Body of pancreas (tissue), 4 donors: ENCODE measurements around the gene SNX30. TPM values are rescaled to one million over a fixed set of nuclear protein-coding genes. Genes with fewer than 3 reads are reported as not detected.

Experiments
- ATAC-seq: fragments of 150-250 bp; one replicate; pipeline ENCODE4 v1.9.1; 2016
- DNase-seq, 4 donors: peaks; one replicate each; pipeline ENCODE4 v3.0.0-alpha.2; 2019
- H3K27ac ChIP-seq, 4 donors: fragments of 200-600 bp; sonication (generic); 1 replicate in 3 of 4; 2 replicates in 1 of 4; pipeline versions ENCODE4 v1.5.1 to v1.6.1; 2016 to 2019; ENCODE audit warnings: mild to moderate bottlenecking in 1 of 4, mixed read lengths in 1 of 4, moderate library complexity in 1 of 4
- H3K27me3 ChIP-seq, 2 donors: fragments of 200-600 bp; sonication (generic); one replicate each; pipeline ENCODE4 v1.6.0; 2016; ENCODE audit warnings: mild to moderate bottlenecking in 1 of 2
- H3K36me3 ChIP-seq, 2 donors: fragments of 200-600 bp; sonication (generic); replicated peaks in 1 of 2; 2 replicates each; pipeline ENCODE4 v1.5.1; 2016; ENCODE audit warnings: low read depth in 2 of 2; ENCODE audit not compliant: insufficient read depth in 1 of 2
- H3K4me1 ChIP-seq: fragments of 200-600 bp; sonication (generic); one replicate; pipeline ENCODE4 v1.6.0; 2016
- H3K4me3 ChIP-seq, 2 donors: fragments of 200-600 bp; sonication (generic); 1 replicate in 1 of 2; 2 replicates in 1 of 2; pipeline ENCODE4 v1.5.1; 2016 to 2019
- H3K9me3 ChIP-seq, 3 donors: fragments of 200-600 bp; sonication (generic); 1 replicate in 2 of 3; 2 replicates in 1 of 3; pipeline ENCODE4 v1.5.1; 2016
- CTCF ChIP-seq, 7 experiments: fragments of 450-650 bp in 4 of 7; fragments of 200-600 bp in 3 of 7; sonication (generic) in 3 of 7; IDR thresholded peaks; one replicate each; pipeline ENCODE4 v1.5.1; 2016 to 2019; ENCODE audit warnings: antibody characterized with exemption in 7 of 7
- POLR2A ChIP-seq, 3 donors: fragments of 450-650 bp; IDR thresholded peaks; one replicate each; pipeline ENCODE4 v1.6.1; 2016; ENCODE audit warnings: antibody characterized with exemption in 3 of 3, mild to moderate bottlenecking in 2 of 3
- WGBS, 2 donors: methylation state at CpG; one replicate each; pipeline ENCODE4 v1.1.5; 2017; 5-methylcytosine and 5-hydroxymethylcytosine counted together
- intact Hi-C: fragments of 100-400 bp; cut with DNase I; formaldehyde crosslinking; loops from one replicate; pipeline ENCODE4 v1.15.1; 2023
- total RNA-seq, 2 donors: library from RNA; depleted of rRNA; stranded (reverse); fragments of >200 nt; gene quantifications; one replicate each; pipeline ENCODE4 v1.1.0, GENCODE V29; 2016

Gene SNX30
- 1 to 10 TPM; 4.6 to 8.6 TPM for total RNA-seq

DNA sequence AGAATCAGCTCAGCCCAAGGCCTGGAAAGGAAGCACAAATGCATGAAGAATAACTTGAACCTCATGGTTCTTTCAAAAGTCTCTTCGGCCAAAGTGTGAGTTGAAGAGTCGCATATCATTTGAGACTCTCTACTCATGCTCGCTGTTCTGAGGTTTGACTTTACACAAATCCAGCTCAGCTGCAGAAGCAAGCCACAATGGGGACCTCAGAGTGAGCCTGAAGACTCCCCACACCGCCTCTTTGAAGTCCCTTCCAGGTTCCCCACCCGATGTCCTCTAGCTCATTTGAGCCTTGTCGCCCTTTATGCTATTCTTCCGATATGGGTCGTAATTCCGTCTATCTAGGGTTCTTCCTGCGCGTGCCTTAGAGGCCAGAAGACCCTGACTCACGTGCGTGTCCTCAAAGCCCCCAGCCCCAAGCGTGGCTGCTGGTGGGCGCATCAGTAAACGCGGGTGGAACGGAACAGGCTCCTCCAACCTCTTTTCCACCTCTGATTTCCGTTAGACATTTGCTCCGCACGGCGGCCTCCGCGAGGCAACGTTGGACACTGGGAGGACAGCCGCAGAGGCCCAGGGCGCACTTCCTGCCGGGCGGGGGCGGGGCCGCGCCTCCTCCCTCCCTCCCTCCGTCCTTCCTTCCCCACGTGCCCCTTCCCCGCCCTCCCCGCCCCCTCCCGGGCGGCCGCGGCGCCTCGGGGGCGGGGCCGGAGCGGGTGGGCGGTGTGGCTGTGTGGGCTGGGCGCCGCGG is at the start of gene SNX30:
SNX30 (plus strand) TSS at position 745 of the 748 bp plus-strand sequence. CDS start 242 bp downstream, outside the sequence.
- WGBS, 2 donors, result 6% methylated on average over 32 to 38 of the region's 49 CpGs
- Histone ChIP-seq H3K36me3 (no peaks in the 10 kb centered on the region), H3K4me3 (peak within 1 kb of the TSS; percentile 65 to 91), H3K27me3 (no peaks in the 10 kb centered on the region), H3K9me3 (no peaks in the 10 kb centered on the region), H3K27ac (peak within 1 kb of the TSS; percentile 51 to 88 (median 76)), H3K4me1 (peaks cover 33% of the 10 kb centered on the region)
- intact Hi-C loops, result no loop called here
- ATAC-seq, result peak; percentile 96
- DNase-seq, result peak; percentile 91 to 95 (median 94)
- TF ChIP-seq CTCF (IDR thresholded peaks at IDR 0.05) (peak in 2 of 7 experiments; percentile 23 to 27), POLR2A (IDR thresholded peaks at IDR 0.05) (peak; percentile 73 to 91 (median 90))

DNA sequence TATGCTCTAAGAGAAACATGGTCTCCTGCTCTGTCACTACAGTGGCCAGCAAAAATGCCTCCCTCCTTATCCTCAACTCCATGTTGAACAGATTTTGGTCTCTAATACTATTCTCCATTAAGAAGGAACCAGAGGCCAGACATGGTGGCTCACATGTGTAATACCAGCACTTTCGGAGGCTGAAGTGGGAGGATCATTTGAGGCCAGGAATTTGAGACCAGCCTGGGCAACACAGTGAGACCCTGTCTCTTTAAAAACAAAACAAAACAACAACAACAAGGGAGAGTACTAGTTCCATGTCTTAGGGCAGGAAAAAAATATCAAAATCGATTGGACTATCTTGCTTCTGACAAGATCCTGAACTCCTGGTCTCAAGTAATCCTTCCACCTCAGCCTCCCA is 47.3 kb upstream of the SNX30 start:
- TF ChIP-seq POLR2A (IDR thresholded peaks at IDR 0.05), result no peak
- no peak for TF ChIP-seq CTCF (IDR thresholded peaks at IDR 0.05)
- H3K9me3 ChIP-seq, result no peaks in the 10 kb centered on the region
- H3K27ac ChIP-seq, result no peak overlapping the region
- no peaks in the 10 kb centered on the region for H3K36me3 ChIP-seq
- H3K4me1 ChIP-seq, result peaks cover 8% of the 10 kb centered on the region
- intact Hi-C loops, result no loop called here
- WGBS, 2 donors, result 68% methylated on average over 2 of the region's 2 CpGs
- DNase-seq (no peak), ATAC-seq (no peak)
- no peak overlapping the region for H3K4me3 ChIP-seq
- H3K27me3 ChIP-seq, result no peaks in the 10 kb centered on the region

DNA sequence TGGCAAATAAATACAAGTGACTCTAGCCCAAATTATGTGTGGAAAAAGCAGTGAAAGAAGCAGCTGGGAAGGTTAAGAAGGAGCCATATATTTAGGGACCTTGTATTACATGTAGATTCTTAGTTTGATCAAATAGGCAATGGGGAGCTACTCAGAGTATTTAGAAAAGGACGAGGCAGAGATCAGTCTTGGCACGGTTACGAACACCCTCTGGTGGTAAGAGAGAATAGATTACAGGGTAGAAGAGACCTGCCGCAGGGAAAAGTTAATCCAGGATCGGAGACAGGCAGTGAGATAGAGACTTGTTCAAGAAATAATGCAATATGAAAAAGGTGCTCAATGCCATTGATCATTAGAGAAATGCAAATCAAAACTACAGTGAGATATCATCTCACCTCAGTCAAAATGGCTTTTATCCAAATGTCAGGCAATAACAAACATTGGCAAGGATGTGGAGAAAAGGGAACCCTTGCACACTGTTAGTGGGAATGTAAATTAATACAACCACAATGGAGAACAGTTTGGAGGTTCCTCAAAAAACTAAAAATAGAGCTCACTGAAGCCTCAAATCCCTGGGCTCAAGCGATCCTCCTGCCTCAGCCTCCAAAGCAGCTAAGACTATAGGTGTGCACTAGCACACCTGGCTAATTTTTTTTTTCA is 44.7 kb upstream of the SNX30 start:
- Histone ChIP-seq H3K27ac (no peak overlapping the region), H3K27me3 (no peaks in the 10 kb centered on the region), H3K9me3 (no peaks in the 10 kb centered on the region), H3K4me1 (peaks cover 8% of the 10 kb centered on the region), H3K4me3 (no peak overlapping the region), H3K36me3 (no peaks in the 10 kb centered on the region)
- 27 to 29% methylated on average over 6 of the region's 6 CpGs for WGBS, 2 donors
- peak; percentile 37 to 58 (median 54) for DNase-seq
- ATAC-seq, result peak; percentile 68
- intact Hi-C loops, result no loop called here
- peak in 6 of 7 experiments; percentile 15 to 62 (median 49) for TF ChIP-seq CTCF (IDR thresholded peaks at IDR 0.05)
- no peak for TF ChIP-seq POLR2A (IDR thresholded peaks at IDR 0.05)

GRCh38 chr9:112711050-112711689 is 39.4 kb upstream of the SNX30 start:
- intact Hi-C loops, result no loop called here
- H3K27ac ChIP-seq, result no peak overlapping the region
- no peak overlapping the region for H3K4me3 ChIP-seq
- H3K27me3 ChIP-seq, result no peaks in the 10 kb centered on the region
- no peak for ATAC-seq
- no peaks in the 10 kb centered on the region for H3K36me3 ChIP-seq
- peaks cover under 1% of the 10 kb centered on the region for H3K4me1 ChIP-seq
- peak in 1 of 4 donors; percentile 19 for DNase-seq
- TF ChIP-seq POLR2A (IDR thresholded peaks at IDR 0.05) (no peak), CTCF (IDR thresholded peaks at IDR 0.05) (peak in 6 of 7 experiments; percentile 22 to 39 (median 36))
- 74 to 78% methylated on average over 7 of the region's 7 CpGs for WGBS, 2 donors
- no peaks in the 10 kb centered on the region for H3K9me3 ChIP-seq
